Ishikawa (cell line): ENCODE results near the gene PARP11.

Source experiments
- EP300 ChIP-seq: IDR thresholded peaks from 2 replicates; pipeline ENCODE4 v1.6.1; 2012; ENCODE audit warnings: borderline replicate concordance
- MAX ChIP-seq: IDR thresholded peaks from 2 replicates; pipeline ENCODE4 v1.6.1; 2012
- YY1 ChIP-seq: IDR thresholded peaks from 2 replicates; pipeline ENCODE4 v1.6.1; 2012; ENCODE audit warnings: low read depth

GRCh38 chr12:3896356-3896755 is 23.2 kb upstream of the PARP11 start:
- TF ChIP-seq MAX: no peak
- no peak for TF ChIP-seq YY1
- no peak for TF ChIP-seq EP300
